Immature natural killer cell (primary cell): ENCODE measurements around the gene GLIPR1. TPM values are rescaled to one million over a fixed set of nuclear protein-coding genes. Genes with fewer than 3 reads are reported as not detected.
"Not testable (repeated sequence)": the region's sequence is repeated elsewhere in the genome, so short reads cannot be mapped to it uniquely, and the experiment has no call there.

Source experiments
- DNase-seq, 3 donors: peaks; one replicate each; pipeline ENCODE4 v3.0.0; 2022; ENCODE audit warnings: mixed read lengths in 1 of 3
- H3K27ac Mint-ChIP-seq, 6 donors: one replicate each; pipeline ENCODE4 v1.8.0; 2020; ENCODE audit warnings: mixed read lengths in 6 of 6, mild to moderate bottlenecking in 5 of 6, inconsistent platforms in 4 of 6, moderate library complexity in 3 of 6
- H3K27me3 Mint-ChIP-seq, 3 donors: one replicate each; pipeline ENCODE4 v1.8.0; 2020 to 2021; ENCODE audit warnings: low read depth in 3 of 3, mild to moderate bottlenecking in 3 of 3, mixed read lengths in 3 of 3, moderate library complexity in 3 of 3, inconsistent platforms in 1 of 3
- H3K36me3 Mint-ChIP-seq, 3 donors: one replicate each; pipeline ENCODE4 v1.8.0; 2020; ENCODE audit warnings: mixed read lengths in 3 of 3, inconsistent platforms in 2 of 3, mild to moderate bottlenecking in 2 of 3
- H3K4me1 Mint-ChIP-seq, 2 donors: one replicate each; pipeline ENCODE4 v1.8.0; 2020; ENCODE audit warnings: inconsistent platforms in 2 of 2, mild to moderate bottlenecking in 2 of 2, mixed read lengths in 2 of 2, moderate library complexity in 1 of 2
- H3K4me3 Mint-ChIP-seq, 5 donors: one replicate each; pipeline ENCODE4 v1.8.0; 2020; ENCODE audit warnings: mild to moderate bottlenecking in 5 of 5, mixed read lengths in 5 of 5, inconsistent platforms in 3 of 5, moderate library complexity in 3 of 5
- H3K9me3 Mint-ChIP-seq, 6 donors: one replicate each; pipeline ENCODE4 v1.8.0; 2020; ENCODE audit warnings: mild to moderate bottlenecking in 6 of 6, mixed read lengths in 6 of 6, inconsistent platforms in 4 of 6, moderate library complexity in 3 of 6
- polyA plus RNA-seq, 3 donors: library from polyadenylated mRNA; unstranded; fragments of 300-500 nt; fragmentation: Illumina TruSeq; gene quantifications; one replicate each; pipeline ENCODE4 v1.2.3, GENCODE V29; 2021

GLIPR1 gene
- polyA plus RNA-seq, 3 donors from 2014 or later, result 132 to 229 (median 201) TPM

GRCh38 chr12:75452675-75453330, 27.8 kb upstream of the GLIPR1 start:
- no peaks in the 10 kb centered on the region for H3K36me3 Mint-ChIP-seq
- no peak overlapping the region for H3K4me3 Mint-ChIP-seq
- H3K27ac Mint-ChIP-seq, result no peak overlapping the region
- H3K4me1 Mint-ChIP-seq, result peaks cover 25 to 28% of the 10 kb centered on the region in 2 donors
- H3K27me3 Mint-ChIP-seq, result no peaks in the 10 kb centered on the region
- no peak for DNase-seq
- H3K9me3 Mint-ChIP-seq, result peaks cover 0 to 3% (median 0%) of the 10 kb centered on the region in 6 donors

- H3K4me1 Mint-ChIP-seq, result peaks cover 51 to 59% of the 10 kb centered on the region in 2 donors
- no peaks in the 10 kb centered on the region for H3K36me3 Mint-ChIP-seq
- peaks cover 0 to 9% (median 0%) of the 10 kb centered on the region in 6 donors for H3K9me3 Mint-ChIP-seq
- DNase-seq, result no peak
- H3K27ac Mint-ChIP-seq, result peak overlapping the region in 4 of 6 donors; percentile 2 to 55 (median 38)
- peaks cover 0 to 6% (median 0%) of the 10 kb centered on the region in 3 donors for H3K27me3 Mint-ChIP-seq
- peak overlapping the region; percentile 8 to 79 (median 55) for H3K4me3 Mint-ChIP-seq
These were observed 24.7 kb upstream of the GLIPR1 start for GRCh38 chr12:75455839-75456238.

DNA sequence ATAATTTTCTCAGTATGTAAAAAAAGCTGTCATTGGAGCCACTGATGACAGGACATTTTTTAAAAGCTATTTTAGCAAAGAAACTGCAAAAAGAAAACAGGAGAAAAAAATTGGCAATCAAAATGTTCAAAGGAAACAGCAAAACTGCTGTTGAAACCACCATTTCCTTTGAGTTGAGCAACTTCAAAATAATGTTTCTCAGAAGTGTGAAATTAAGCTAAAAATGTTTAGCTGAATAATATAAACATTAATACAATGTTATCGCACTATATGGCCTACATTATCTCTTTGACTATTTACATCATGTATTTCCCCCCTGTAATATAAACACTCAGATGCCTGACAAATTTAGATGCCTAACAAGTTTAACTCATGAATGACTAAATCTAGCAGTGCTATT, 23.4 kb upstream of the GLIPR1 start:
- peaks cover 0 to 6% (median 0%) of the 10 kb centered on the region in 3 donors for H3K27me3 Mint-ChIP-seq

DNA sequence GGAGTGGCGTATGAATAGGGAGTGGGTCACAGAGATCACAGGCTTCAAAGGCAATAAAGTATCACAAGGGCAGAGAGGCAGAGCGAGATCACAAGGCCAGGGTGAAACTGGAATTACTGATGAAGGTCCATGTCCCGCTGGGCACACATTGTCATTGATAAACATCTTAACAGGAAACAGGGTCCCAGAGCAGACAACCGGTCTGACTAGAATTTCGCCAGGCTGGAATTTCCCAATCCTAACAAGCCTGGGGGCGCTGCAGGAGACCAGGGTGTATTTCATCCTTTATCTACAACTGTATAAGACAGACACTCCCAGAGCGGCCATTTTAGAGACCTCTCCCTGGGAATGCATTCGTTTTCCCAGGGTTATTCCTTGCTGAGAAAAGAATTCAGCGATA, 22.7 kb upstream of the GLIPR1 start:
- H3K4me3 Mint-ChIP-seq, result peak overlapping the region; percentile 40 to 77 (median 73)
- peaks cover 51 to 65% of the 10 kb centered on the region in 2 donors for H3K4me1 Mint-ChIP-seq
- peak overlapping the region; percentile 69 to 95 (median 82) for H3K27ac Mint-ChIP-seq

More for the DNA sequence above, 23.4 kb upstream of the GLIPR1 start:
- H3K27ac Mint-ChIP-seq, result peak overlapping the region; percentile 69 to 95 (median 82)
- H3K9me3 Mint-ChIP-seq, result peaks cover 0 to 9% (median 0%) of the 10 kb centered on the region in 6 donors
- H3K4me1 Mint-ChIP-seq, result peaks cover 51 to 65% of the 10 kb centered on the region in 2 donors
- DNase-seq, result peak; percentile 39 to 53 (median 41)
- H3K36me3 Mint-ChIP-seq, result no peaks in the 10 kb centered on the region
- peak overlapping the region; percentile 40 to 77 (median 73) for H3K4me3 Mint-ChIP-seq

DNA sequence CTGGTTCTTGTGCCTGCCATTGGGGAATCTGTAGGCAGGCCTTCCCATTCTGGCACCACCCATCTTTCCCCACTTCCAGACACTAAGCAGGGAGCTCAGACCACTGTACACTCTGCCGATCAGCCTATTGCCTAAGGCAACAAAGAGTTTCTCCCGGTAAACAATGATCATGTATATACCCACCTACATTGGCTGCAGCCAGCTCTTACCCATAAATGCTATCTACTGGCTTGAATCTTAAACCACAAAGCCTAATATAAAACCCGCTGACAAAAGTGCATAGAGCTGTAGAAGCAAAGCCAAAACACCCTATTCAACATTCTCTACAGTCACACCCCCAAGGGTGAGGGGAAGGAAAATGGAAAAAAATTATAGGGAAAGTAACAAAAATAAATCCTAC, 20.8 kb upstream of the GLIPR1 start:
- peaks cover 0 to 6% (median 0%) of the 10 kb centered on the region in 3 donors for H3K27me3 Mint-ChIP-seq
- peaks cover 0 to 4% (median 4%) of the 10 kb centered on the region in 3 donors for H3K36me3 Mint-ChIP-seq
- H3K9me3 Mint-ChIP-seq, result peaks cover 0 to 9% (median 3%) of the 10 kb centered on the region in 6 donors
- H3K4me3 Mint-ChIP-seq, result peak overlapping the region; percentile 23 to 68 (median 51)
- peaks cover 51 to 65% of the 10 kb centered on the region in 2 donors for H3K4me1 Mint-ChIP-seq
- no peak for DNase-seq
- H3K27ac Mint-ChIP-seq, result peak overlapping the region; percentile 8 to 75 (median 48)

More for the DNA sequence above, 22.7 kb upstream of the GLIPR1 start:
- not testable (repeated sequence) for DNase-seq, H3K36me3 Mint-ChIP-seq, H3K27me3 Mint-ChIP-seq, H3K9me3 Mint-ChIP-seq

DNA sequence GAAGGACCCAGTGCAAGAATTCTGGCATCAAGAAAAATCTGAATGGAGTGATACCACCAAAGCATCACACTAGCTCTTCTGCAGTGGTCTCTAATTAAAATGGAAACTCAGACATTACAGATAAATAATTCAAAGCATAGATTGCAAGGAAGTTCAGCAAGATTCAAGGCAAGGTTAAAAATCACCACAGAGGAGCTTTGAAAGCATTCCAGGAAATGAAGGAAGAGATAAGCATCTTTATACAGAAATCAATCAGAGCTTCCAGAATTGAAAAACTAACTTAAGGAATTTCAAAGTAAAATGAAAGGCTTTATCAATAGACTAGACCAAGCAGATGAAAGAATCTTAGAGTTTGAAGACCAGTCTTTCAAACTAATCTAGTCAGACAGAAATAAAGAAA, 20.4 kb upstream of the GLIPR1 start:
- peaks cover 0 to 6% (median 0%) of the 10 kb centered on the region in 3 donors for H3K27me3 Mint-ChIP-seq

GRCh38 chr12:75471902-75472890, 8.4 kb upstream of the GLIPR1 start:
- no peak for DNase-seq
- Mint-ChIP-seq H3K36me3 (no peaks in the 10 kb centered on the region), H3K27me3 (peaks cover 0 to 4% (median 0%) of the 10 kb centered on the region in 3 donors), H3K9me3 (no peaks in the 10 kb centered on the region), H3K4me3 (no peak overlapping the region), H3K27ac (no peak overlapping the region), H3K4me1 (peaks cover 0 to 4% of the 10 kb centered on the region in 2 donors)

More for the DNA sequence above, 20.4 kb upstream of the GLIPR1 start:
- Mint-ChIP-seq H3K4me3 (peak overlapping the region; percentile 23 to 68 (median 51)), H3K4me1 (peaks cover 49 to 62% of the 10 kb centered on the region in 2 donors), H3K36me3 (peaks cover 0 to 4% (median 4%) of the 10 kb centered on the region in 3 donors), H3K27ac (peak overlapping the region; percentile 8 to 75 (median 20)), H3K9me3 (peaks cover 0 to 9% (median 3%) of the 10 kb centered on the region in 6 donors)
- DNase-seq, result no peak

DNA sequence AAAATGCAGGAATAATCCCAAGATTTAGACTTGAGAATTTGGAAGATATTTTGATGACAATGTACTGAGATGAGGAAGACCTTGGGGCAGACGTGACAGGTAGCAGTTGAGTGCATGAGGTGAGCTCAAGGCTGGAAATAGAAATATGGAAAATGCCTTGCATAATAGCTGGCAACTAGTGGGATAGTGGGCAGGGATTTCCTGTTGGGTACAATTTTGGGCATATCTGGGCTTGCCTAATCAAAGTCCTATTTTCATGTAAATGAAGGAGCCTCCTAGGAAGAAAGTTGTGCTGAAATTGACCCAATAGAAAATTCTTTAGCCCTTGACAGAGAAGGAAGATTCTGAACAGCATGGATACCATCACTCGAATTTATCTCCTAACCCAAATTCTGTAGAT, 6.4 kb upstream of the GLIPR1 start:
- no peak overlapping the region for H3K4me3 Mint-ChIP-seq
- H3K27me3 Mint-ChIP-seq, result peaks cover 0 to 4% (median 0%) of the 10 kb centered on the region in 3 donors

DNA sequence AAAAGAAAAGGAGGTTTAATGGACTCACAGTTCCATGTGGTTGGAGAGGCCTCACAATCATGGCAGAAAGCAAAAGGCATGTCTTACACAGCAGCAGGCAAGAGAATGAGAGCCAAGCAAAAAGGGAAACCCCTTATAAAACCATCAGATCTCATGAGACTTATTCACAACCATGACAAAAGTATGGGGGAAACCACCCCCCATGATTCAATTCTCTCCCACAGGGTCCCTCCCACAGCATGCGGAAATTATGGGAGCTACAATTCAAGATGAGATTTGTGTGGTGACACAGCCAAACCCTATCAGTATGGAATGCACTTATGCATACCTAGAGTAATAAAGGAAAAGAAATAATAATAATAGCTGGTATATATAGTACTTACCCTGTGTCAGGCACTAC, 4.5 kb upstream of the GLIPR1 start:
- Mint-ChIP-seq H3K4me3 (no peak overlapping the region), H3K36me3 (no peaks in the 10 kb centered on the region), H3K9me3 (no peaks in the 10 kb centered on the region), H3K4me1 (peaks cover 31 to 43% of the 10 kb centered on the region in 2 donors), H3K27me3 (peaks cover 8 to 11% (median 8%) of the 10 kb centered on the region in 3 donors), H3K27ac (no peak overlapping the region)
- no peak for DNase-seq

More for the DNA sequence above, 6.4 kb upstream of the GLIPR1 start:
- Mint-ChIP-seq H3K27ac (no peak overlapping the region), H3K4me1 (peaks cover 13 to 23% of the 10 kb centered on the region in 2 donors), H3K36me3 (no peaks in the 10 kb centered on the region), H3K9me3 (no peaks in the 10 kb centered on the region)
- DNase-seq, result no peak

DNA sequence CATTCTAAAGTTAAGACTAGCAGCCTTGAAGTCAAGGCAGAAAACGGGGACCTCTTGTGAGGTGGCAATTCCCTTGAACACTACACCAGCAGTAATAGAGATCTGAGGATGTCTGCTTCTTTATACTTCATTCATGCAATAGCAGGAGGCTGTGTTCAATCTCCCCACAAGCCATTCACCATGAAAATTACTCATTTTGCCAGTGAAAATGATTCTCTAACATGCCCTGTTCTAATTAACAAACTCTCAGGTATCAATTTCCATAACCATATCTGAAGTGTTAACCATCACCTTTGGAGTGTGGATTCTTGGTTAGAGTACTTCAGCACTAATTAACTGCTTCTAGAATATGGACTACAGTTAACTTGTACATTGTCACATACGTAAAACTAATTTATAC, 3.4 kb upstream of the GLIPR1 start:
- Mint-ChIP-seq H3K27ac (peak overlapping the region in 1 of 6 donors; percentile 41), H3K4me3 (no peak overlapping the region), H3K27me3 (peaks cover 8 to 17% (median 10%) of the 10 kb centered on the region in 3 donors), H3K9me3 (no peaks in the 10 kb centered on the region), H3K36me3 (no peaks in the 10 kb centered on the region), H3K4me1 (peaks cover 42 to 53% of the 10 kb centered on the region in 2 donors)
- DNase-seq, result no peak

- Mint-ChIP-seq H3K27ac (peak overlapping the region; percentile 93 to 99 (median 96)), H3K36me3 (peaks cover under 1 to 2% (median 2%) of the 10 kb centered on the region in 3 donors), H3K27me3 (peaks cover 8 to 17% (median 10%) of the 10 kb centered on the region in 3 donors), H3K4me1 (peaks cover 53 to 65% of the 10 kb centered on the region in 2 donors), H3K4me3 (peak overlapping the region; percentile 12 to 52 (median 39)), H3K9me3 (no peaks in the 10 kb centered on the region)
- peak; percentile 40 to 59 (median 46) for DNase-seq
These were observed 2.3 kb upstream of the GLIPR1 start for GRCh38 chr12:75478116-75478794.

- peaks cover 10 to 17% (median 10%) of the 10 kb centered on the region in 3 donors for H3K27me3 Mint-ChIP-seq
- peak overlapping the region; percentile 93 to 99 (median 96) for H3K27ac Mint-ChIP-seq
- H3K4me1 Mint-ChIP-seq, result peaks cover 71 to 82% of the 10 kb centered on the region in 2 donors
- H3K4me3 Mint-ChIP-seq, result peak overlapping the region; percentile 94 to 99 (median 97)
- peaks cover 9 to 16% (median 15%) of the 10 kb centered on the region in 3 donors for H3K36me3 Mint-ChIP-seq
- peak; percentile 57 to 66 (median 62) for DNase-seq
- H3K9me3 Mint-ChIP-seq, result no peaks in the 10 kb centered on the region
These were observed 543 bp upstream of the GLIPR1 start for GRCh38 chr12:75479963-75480461.
